ENCODE results near the gene DNAH7.

DNAH7 gene

GRCh38 chr2:195823206-195823605, 245.4 kb downstream of the DNAH7 start:
- H3K4me3 ChIP-seq (ENCODE audit: low read length), result no peak overlapping the region
- DNase-seq (ENCODE audit: low read depth, low spot score), result no peak

GRCh38 chr2:195821566-195821932, 247.1 kb downstream of the DNAH7 start:
- H3K4me3 ChIP-seq (ENCODE audit: low read length), result no peak overlapping the region
- DNase-seq (ENCODE audit: low read depth, low spot score), result no peak

GRCh38 chr2:195820867-195821565, 247.6 kb downstream of the DNAH7 start:
- DNase-seq (ENCODE audit: low read depth, low spot score), result no peak
- no peak overlapping the region for H3K4me3 ChIP-seq (ENCODE audit: low read length)

- DNase-seq (ENCODE audit: low read depth, low spot score), result no peak
- H3K4me3 ChIP-seq (ENCODE audit: low read length), result no peak overlapping the region
Measured at GRCh38 chr2:195820373-195820772, 248.3 kb downstream of the DNAH7 start.

GRCh38 chr2:195819276-195819675, 249.4 kb downstream of the DNAH7 start:
- DNase-seq (ENCODE audit: low read depth, low spot score), result no peak

GRCh38 chr2:195818526-195818925, 250.1 kb downstream of the DNAH7 start:
- H3K4me3 ChIP-seq (ENCODE audit: low read length), result no peak overlapping the region
- DNase-seq (ENCODE audit: low read depth, low spot score), result no peak

More at GRCh38 chr2:195819276-195819675, 249.4 kb downstream of the DNAH7 start:
- no peak overlapping the region for H3K4me3 ChIP-seq (ENCODE audit: low read length)

GRCh38 chr2:195818106-195818505, 250.5 kb downstream of the DNAH7 start:
- H3K4me3 ChIP-seq (ENCODE audit: low read length), result no peak overlapping the region
- no peak for DNase-seq (ENCODE audit: low read depth, low spot score)

- no peak for DNase-seq (ENCODE audit: low read depth, low spot score)
Measured at GRCh38 chr2:195815083-195815482, 253.6 kb downstream of the DNAH7 start.

GRCh38 chr2:195813421-195813820, 255.2 kb downstream of the DNAH7 start:
- H3K4me3 ChIP-seq (ENCODE audit: low read length), result no peak overlapping the region
- no peak for DNase-seq (ENCODE audit: low read depth, low spot score)

More at GRCh38 chr2:195815083-195815482, 253.6 kb downstream of the DNAH7 start:
- no peak overlapping the region for H3K4me3 ChIP-seq (ENCODE audit: low read length)

- no peak for DNase-seq (ENCODE audit: low read depth, low spot score)
- H3K4me3 ChIP-seq (ENCODE audit: low read length), result no peak overlapping the region
Measured at GRCh38 chr2:195810340-195811098, 258.1 kb downstream of the DNAH7 start.

- H3K4me3 ChIP-seq (ENCODE audit: low read length), result no peak overlapping the region
- DNase-seq (ENCODE audit: low read depth, low spot score), result no peak
Measured at GRCh38 chr2:195808189-195808588, 260.4 kb downstream of the DNAH7 start.

GRCh38 chr2:195805283-195805976, 263.2 kb downstream of the DNAH7 start:
- no peak for DNase-seq (ENCODE audit: low read depth, low spot score)
- no peak overlapping the region for H3K4me3 ChIP-seq (ENCODE audit: low read length)

GRCh38 chr2:195795879-195796278, 272.8 kb downstream of the DNAH7 start:
- H3K4me3 ChIP-seq (ENCODE audit: low read length), result no peak overlapping the region
- DNase-seq (ENCODE audit: low read depth, low spot score), result no peak

- DNase-seq (ENCODE audit: low read depth, low spot score), result no peak
- H3K4me3 ChIP-seq (ENCODE audit: low read length), result no peak overlapping the region
Measured at GRCh38 chr2:195793881-195794280, 274.8 kb downstream of the DNAH7 start.

- H3K4me3 ChIP-seq (ENCODE audit: low read length), result no peak overlapping the region
- DNase-seq (ENCODE audit: low read depth, low spot score), result no peak
Measured at GRCh38 chr2:195782156-195782555, 286.5 kb downstream of the DNAH7 start.

- DNase-seq (ENCODE audit: low read depth, low spot score), result no peak
- no peak overlapping the region for H3K4me3 ChIP-seq (ENCODE audit: low read length)
Measured at GRCh38 chr2:195779491-195779890, 289.1 kb downstream of the DNAH7 start.

GRCh38 chr2:195769975-195770374, 298.7 kb downstream of the DNAH7 start:
- DNase-seq (ENCODE audit: low read depth, low spot score), result no peak
- H3K4me3 ChIP-seq (ENCODE audit: low read length), result no peak overlapping the region

- no peak overlapping the region for H3K4me3 ChIP-seq (ENCODE audit: low read length)
- no peak for DNase-seq (ENCODE audit: low read depth, low spot score)
Measured at GRCh38 chr2:195768431-195768830, 300.2 kb downstream of the DNAH7 start.

- DNase-seq (ENCODE audit: low read depth, low spot score), result no peak
- H3K4me3 ChIP-seq (ENCODE audit: low read length), result no peak overlapping the region
Measured at GRCh38 chr2:195766691-195767090, 301.9 kb downstream of the DNAH7 start.

GRCh38 chr2:195763866-195764265, 304.8 kb downstream of the DNAH7 start:
- H3K4me3 ChIP-seq (ENCODE audit: low read length), result no peak overlapping the region
- DNase-seq (ENCODE audit: low read depth, low spot score), result no peak

Data from Jurkat, Clone E6-1 (cell line).